Karpas-422 (cell line): ENCODE results near the gene TMEM94. TPM values are rescaled to one million over a fixed set of nuclear protein-coding genes. Genes with fewer than 3 reads are reported as not detected.

ENCODE experiments used
- DNase-seq: peaks from one replicate; pipeline ENCODE4 v3.0.0-alpha.2; 2015
- H2AFZ ChIP-seq: fragments of 200-600 bp; sonication (generic); 2 replicates; pipeline ENCODE4 v1.6.1; 2014; ENCODE audit warnings: antibody characterized with exemption, low read length, mixed read lengths
- H3K27ac ChIP-seq: fragments of 200-600 bp; sonication (generic); 2 replicates; pipeline ENCODE4 v1.5.1; 2014; ENCODE audit warnings: mild to moderate bottlenecking, low read length, moderate library complexity
- H3K27me3 ChIP-seq: fragments of 200-600 bp; sonication (generic); 2 replicates; pipeline ENCODE4 v1.6.1; 2014; ENCODE audit warnings: low read length, mixed read lengths
- H3K36me3 ChIP-seq: fragments of 200-600 bp; sonication (generic); 2 replicates; pipeline ENCODE4 v1.6.1; 2014; ENCODE audit warnings: low read length, mixed read lengths; ENCODE audit not compliant: insufficient read depth
- H3K4me1 ChIP-seq: fragments of 200-600 bp; sonication (generic); 2 replicates; pipeline ENCODE4 v1.6.1; 2014; ENCODE audit warnings: mild to moderate bottlenecking, low read length, mixed read lengths
- H3K4me2 ChIP-seq: fragments of 200-600 bp; sonication (generic); 2 replicates; pipeline ENCODE4 v1.6.1; 2014; ENCODE audit warnings: low read length, low read depth, mild to moderate bottlenecking; ENCODE audit not compliant: poor library complexity, severe bottlenecking
- H3K4me3 ChIP-seq: fragments of 200-600 bp; sonication (generic); 2 replicates; pipeline ENCODE4 v1.5.1; 2014; ENCODE audit warnings: mild to moderate bottlenecking, antibody characterized with exemption, low read length, mixed read lengths
- H3K79me2 ChIP-seq: fragments of 200-600 bp; sonication (generic); 2 replicates; pipeline ENCODE4 v1.6.1; 2014; ENCODE audit warnings: mild to moderate bottlenecking, low read length, mixed read lengths
- H3K9ac ChIP-seq: fragments of 200-600 bp; sonication (generic); 2 replicates; pipeline ENCODE4 v1.6.0; 2014; ENCODE audit warnings: low read length
- H3K9me2 ChIP-seq: fragments of 200-600 bp; sonication (generic), shearing (Covaris generic); replicated peaks from 2 replicates; pipeline ENCODE4 v1.6.0; 2014; ENCODE audit warnings: mild to moderate bottlenecking, low read length, moderate library complexity; ENCODE audit not compliant: insufficient read depth
- H3K9me3 ChIP-seq: fragments of 300-700, 200-600 bp; sonication (generic); 2 replicates; pipeline ENCODE4 v1.6.1; 2014; ENCODE audit warnings: low read length, mixed read lengths
- H4K20me1 ChIP-seq: fragments of 200-600 bp; sonication (generic); 2 replicates; pipeline ENCODE4 v1.6.1; 2014; ENCODE audit warnings: mild to moderate bottlenecking, antibody characterized with exemption, low read length, low read depth; ENCODE audit not compliant: insufficient read depth
- total RNA-seq: library from RNA; depleted of rRNA; stranded (reverse); fragments of >200 nt; shearing (Covaris generic); gene quantifications from 2 replicates; pipeline ENCODE4 v1.2.3, GENCODE V29; 2014; ENCODE audit warnings: low replicate concordance

TMEM94 gene
- total RNA-seq, 1 experiment from 2014 or later = 20.5 TPM

DNA sequence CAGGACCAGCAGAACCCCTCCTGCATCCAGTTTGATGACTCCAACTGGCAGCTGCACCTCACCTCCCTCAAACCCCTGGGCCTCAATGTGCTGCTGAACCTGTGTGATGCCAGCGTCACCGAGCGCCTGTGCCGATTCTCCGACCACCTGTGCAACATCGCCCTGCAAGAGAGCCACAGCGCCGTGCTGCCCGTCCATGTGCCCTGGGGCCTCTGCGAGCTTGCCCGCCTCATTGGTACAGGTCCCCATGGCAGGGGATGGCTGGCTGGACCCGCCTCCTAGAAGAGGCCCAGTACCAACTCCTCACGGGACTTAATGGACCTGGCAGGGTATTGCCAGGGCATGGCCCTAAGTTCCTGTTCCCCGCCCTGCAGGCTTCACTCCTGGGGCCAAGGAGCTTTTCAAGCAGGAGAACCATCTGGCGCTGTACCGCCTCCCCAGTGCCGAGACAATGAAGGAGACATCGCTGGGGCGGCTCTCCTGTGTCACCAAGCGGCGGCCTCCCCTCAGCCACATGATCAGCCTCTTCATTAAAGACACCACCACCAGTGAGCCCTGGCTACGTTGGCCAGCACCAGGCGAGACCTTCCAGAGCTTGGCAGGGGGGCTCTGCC, 36.2 kb downstream of the TMEM94 start:
- Histone ChIP-seq H3K27ac (no peak overlapping the region), H3K4me1 (peaks cover 4% of the 10 kb centered on the region), H3K9me3 (no peaks in the 10 kb centered on the region), H3K79me2 (no peaks in the 10 kb centered on the region), H3K36me3 (no peaks in the 10 kb centered on the region), H3K4me2 (no peak overlapping the region), H3K9me2 (no peaks in the 10 kb centered on the region), H2AFZ (no peak overlapping the region), H3K27me3 (no peaks in the 10 kb centered on the region), H3K9ac (no peak overlapping the region), H3K4me3 (no peak overlapping the region), H4K20me1 (no peaks in the 10 kb centered on the region)
- DNase-seq = no peak

DNA sequence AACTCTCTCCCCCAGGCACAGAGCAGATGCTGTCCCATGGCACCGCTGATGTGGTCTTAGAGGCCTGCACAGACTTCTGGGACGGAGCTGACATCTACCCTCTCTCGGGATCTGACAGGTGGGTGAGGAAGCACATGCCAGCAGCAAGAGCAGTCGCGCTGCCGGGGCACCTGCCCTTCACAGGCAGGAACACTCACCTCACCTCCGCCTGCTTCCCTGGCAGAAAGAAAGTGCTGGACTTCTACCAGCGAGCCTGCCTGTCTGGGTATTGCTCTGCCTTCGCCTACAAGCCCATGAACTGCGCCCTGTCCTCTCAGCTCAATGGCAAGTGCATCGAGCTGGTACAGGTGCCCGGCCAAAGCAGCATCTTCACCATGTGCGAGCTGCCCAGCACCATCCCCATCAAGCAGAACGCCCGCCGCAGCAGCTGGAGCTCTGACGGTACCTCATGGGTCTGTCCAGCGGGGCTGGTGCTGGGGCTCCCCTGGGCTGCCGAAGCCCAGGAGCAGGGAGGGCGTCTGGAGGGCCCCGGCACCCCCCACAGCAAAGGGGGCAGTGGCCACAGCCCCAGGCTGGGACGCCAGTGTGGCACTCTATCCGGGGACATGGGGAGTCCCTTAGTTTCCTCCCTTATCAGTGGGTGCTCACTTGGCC, 37.2 kb downstream of the TMEM94 start:
- Histone ChIP-seq H4K20me1 (no peaks in the 10 kb centered on the region), H3K4me2 (no peak overlapping the region), H3K4me1 (no peaks in the 10 kb centered on the region), H3K27me3 (no peaks in the 10 kb centered on the region), H2AFZ (no peak overlapping the region), H3K27ac (no peak overlapping the region), H3K4me3 (no peak overlapping the region), H3K36me3 (no peaks in the 10 kb centered on the region), H3K9me2 (no peaks in the 10 kb centered on the region), H3K9ac (no peak overlapping the region), H3K9me3 (no peaks in the 10 kb centered on the region), H3K79me2 (no peaks in the 10 kb centered on the region)
- no peak for DNase-seq

DNA sequence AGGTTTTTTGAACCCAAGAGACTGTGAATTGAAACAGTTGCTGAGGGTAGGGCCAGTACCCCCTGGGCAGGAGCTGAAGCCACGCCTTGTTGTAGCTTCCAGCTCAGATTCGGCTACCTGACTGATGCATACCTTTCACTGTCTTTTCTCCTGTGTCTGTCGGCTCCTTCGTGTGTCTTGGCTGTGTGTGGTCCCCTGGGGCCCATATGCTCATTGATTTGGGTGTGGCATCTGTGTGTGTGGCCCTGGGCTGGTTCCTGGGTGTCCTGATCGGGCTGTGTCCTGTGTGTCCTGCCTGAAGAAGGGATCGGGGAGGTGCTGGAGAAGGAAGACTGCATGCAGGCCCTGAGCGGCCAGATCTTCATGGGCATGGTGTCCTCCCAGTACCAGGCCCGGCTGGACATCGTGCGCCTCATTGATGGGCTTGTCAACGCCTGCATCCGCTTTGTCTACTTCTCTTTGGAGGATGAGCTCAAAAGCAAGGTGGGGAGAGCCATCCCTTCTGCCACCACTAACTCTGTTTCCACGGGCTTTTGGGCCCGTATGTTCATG, 38.0 kb downstream of the TMEM94 start:
- Histone ChIP-seq H3K4me1 (no peaks in the 10 kb centered on the region), H3K27ac (no peak overlapping the region), H3K9me3 (no peaks in the 10 kb centered on the region), H3K36me3 (no peaks in the 10 kb centered on the region), H3K9ac (no peak overlapping the region), H3K4me2 (no peak overlapping the region), H4K20me1 (no peaks in the 10 kb centered on the region), H3K9me2 (no peaks in the 10 kb centered on the region), H2AFZ (no peak overlapping the region), H3K79me2 (no peaks in the 10 kb centered on the region), H3K4me3 (no peak overlapping the region), H3K27me3 (no peaks in the 10 kb centered on the region)
- no peak for DNase-seq

DNA sequence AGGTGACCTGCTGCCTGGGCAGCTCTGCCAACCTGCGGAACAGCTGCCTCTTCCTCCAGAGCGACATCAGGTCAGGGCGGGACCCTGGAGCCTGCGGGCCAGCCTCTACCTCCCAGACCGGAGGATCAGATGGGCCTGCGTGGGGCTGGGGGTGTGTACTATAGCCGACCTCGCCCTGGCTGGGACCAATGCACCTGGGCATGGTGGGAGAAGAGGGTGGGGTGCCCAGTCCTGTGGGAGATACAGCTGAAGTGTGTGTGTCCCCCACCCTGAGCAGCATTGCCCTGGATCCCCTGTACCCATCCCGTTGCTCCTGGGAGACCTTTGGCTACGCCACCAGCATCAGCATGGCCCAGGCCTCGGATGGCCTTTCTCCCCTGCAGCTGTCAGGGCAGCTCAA, 39.6 kb downstream of the TMEM94 start:
- no peaks in the 10 kb centered on the region for H3K9me3 ChIP-seq
- H3K27me3 ChIP-seq = no peaks in the 10 kb centered on the region
- no peak for DNase-seq
- no peak overlapping the region for H3K9ac ChIP-seq
- no peaks in the 10 kb centered on the region for H3K9me2 ChIP-seq
- H2AFZ ChIP-seq = no peak overlapping the region
- no peak overlapping the region for H3K27ac ChIP-seq
- H3K4me3 ChIP-seq = no peak overlapping the region
- H3K79me2 ChIP-seq = no peaks in the 10 kb centered on the region
- H4K20me1 ChIP-seq = no peaks in the 10 kb centered on the region
- no peaks in the 10 kb centered on the region for H3K36me3 ChIP-seq
- H3K4me2 ChIP-seq = no peak overlapping the region
- no peaks in the 10 kb centered on the region for H3K4me1 ChIP-seq

DNA sequence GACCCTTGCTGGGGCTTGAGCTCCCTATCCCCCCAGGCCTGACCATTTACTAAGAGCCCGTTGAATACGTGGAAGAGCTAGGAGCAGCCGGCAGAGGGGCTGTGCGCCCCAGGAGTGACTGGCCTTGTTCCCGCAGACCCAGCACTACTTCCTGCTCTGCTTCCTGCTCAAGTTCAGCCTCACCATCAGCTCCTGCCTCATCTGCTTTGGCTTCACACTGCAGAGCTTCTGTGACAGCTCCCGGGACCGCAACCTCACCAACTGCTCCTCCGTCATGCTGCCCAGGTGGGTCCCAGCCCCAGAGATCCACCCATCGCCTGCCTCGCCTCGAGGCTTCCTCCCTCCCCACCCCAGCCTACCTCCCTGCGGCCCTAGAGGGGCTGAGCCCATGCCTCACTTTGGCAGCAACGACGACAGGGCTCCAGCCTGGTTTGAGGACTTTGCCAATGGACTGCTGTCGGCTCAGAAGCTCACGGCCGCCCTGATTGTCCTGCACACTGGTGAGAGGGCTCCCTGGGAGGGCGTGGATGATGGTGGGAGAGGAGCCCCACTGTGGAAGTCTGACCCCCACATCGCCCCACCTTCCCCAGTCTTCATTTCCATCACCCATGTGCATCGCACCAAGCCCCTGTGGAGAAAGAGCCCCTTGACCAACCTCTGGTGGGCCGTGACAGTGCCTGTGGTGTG, 41.7 kb downstream of the TMEM94 start:
- H3K79me2 ChIP-seq = no peaks in the 10 kb centered on the region
- no peak for DNase-seq
- no peak overlapping the region for H3K4me3 ChIP-seq
- no peak overlapping the region for H3K9ac ChIP-seq
- no peak overlapping the region for H3K4me2 ChIP-seq
- no peaks in the 10 kb centered on the region for H3K36me3 ChIP-seq
- H3K27ac ChIP-seq = no peak overlapping the region
- no peaks in the 10 kb centered on the region for H3K9me2 ChIP-seq
- no peaks in the 10 kb centered on the region for H3K9me3 ChIP-seq
- no peaks in the 10 kb centered on the region for H3K27me3 ChIP-seq
- no peaks in the 10 kb centered on the region for H4K20me1 ChIP-seq
- H2AFZ ChIP-seq = no peak overlapping the region
- H3K4me1 ChIP-seq = no peaks in the 10 kb centered on the region

DNA sequence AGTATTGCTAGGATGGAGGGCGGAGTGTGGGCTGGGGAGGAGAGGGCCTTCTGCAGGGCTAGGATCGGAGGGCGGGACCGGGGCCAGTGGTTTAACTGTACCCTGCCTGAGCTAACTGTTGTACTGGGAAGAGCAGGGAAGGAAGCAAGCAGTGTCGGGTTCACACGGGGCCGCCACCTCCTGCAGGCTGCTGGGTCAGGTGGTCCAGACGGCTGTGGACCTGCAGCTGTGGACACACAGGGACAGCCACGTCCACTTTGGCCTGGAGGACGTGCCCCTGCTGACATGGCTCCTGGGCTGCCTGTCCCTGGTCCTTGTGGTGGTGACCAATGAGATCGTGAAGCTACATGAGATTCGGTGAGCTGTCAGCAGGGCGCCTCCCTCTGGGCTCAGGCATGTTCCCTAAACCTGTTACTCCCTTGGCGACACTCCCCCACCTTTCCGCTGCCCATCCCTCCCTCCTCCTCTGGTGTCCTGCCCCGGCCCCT, 42.3 kb downstream of the TMEM94 start:
- DNase-seq = no peak
- Histone ChIP-seq H3K9me3 (no peaks in the 10 kb centered on the region), H2AFZ (no peak overlapping the region), H3K27me3 (no peaks in the 10 kb centered on the region), H3K36me3 (no peaks in the 10 kb centered on the region), H3K4me3 (no peak overlapping the region), H3K4me2 (no peak overlapping the region), H3K9ac (no peak overlapping the region), H3K27ac (no peak overlapping the region), H4K20me1 (no peaks in the 10 kb centered on the region), H3K9me2 (no peaks in the 10 kb centered on the region), H3K4me1 (no peaks in the 10 kb centered on the region), H3K79me2 (no peaks in the 10 kb centered on the region)

DNA sequence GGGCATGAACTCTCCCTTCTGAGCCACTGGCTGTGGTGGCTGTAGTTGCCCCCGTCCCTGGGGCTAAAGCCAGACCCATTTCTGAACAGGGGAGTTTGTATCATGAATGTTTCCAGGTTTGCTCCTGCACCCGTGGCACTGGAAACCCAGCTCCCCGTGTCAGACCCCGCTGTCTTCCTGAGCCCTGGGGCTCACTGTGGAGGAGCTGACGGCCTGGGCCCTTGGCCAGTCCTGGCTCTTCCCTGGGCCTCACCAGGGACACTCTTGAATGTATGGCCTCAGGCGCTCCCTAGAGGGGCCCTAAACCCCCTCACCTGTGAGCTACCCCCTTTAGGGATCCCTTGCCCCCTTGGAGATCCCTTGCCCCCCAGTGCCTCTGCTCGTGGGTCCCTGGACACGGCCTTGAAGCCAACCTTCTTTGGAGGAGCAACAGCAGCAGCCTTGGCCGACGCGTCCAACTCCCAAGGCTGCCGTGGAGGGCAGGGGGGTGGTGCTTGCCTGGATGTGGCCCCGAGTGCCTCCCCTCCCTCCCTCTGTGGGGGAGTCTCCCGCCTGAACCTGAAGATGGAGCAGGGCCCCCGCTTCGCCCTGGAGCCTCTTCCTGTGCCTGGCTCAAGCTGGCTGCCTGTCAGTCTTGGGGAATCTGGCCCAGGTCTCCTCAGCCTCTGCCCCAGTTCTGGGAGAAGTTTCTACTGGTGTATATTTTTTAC, 43.0 kb downstream of the TMEM94 start:
- no peaks in the 10 kb centered on the region for H3K4me1 ChIP-seq
- H3K79me2 ChIP-seq = no peaks in the 10 kb centered on the region
- no peak for DNase-seq
- H3K36me3 ChIP-seq = no peaks in the 10 kb centered on the region
- H3K27me3 ChIP-seq = no peaks in the 10 kb centered on the region
- H3K9ac ChIP-seq = no peak overlapping the region
- H2AFZ ChIP-seq = no peak overlapping the region
- H3K9me2 ChIP-seq = no peaks in the 10 kb centered on the region
- no peak overlapping the region for H3K27ac ChIP-seq
- no peak overlapping the region for H3K4me3 ChIP-seq
- H3K9me3 ChIP-seq = no peaks in the 10 kb centered on the region
- H4K20me1 ChIP-seq = peaks cover under 1% of the 10 kb centered on the region; the same call in 1 of the 2 replicates
- no peak overlapping the region for H3K4me2 ChIP-seq
